HFFc6 (cell line): ENCODE measurements around the gene FRMPD3. TPM values are rescaled to one million over a fixed set of nuclear protein-coding genes. Genes with fewer than 3 reads are reported as not detected.

Experiments used
- DNase-seq: peaks from one replicate; pipeline ENCODE4 v3.0.0-alpha.2; 2018
- H3K27ac Mint-ChIP-seq: 2 replicates; pipeline ENCODE4 v1.8.0; 2020; ENCODE audit warnings: mild to moderate bottlenecking, mixed read lengths
- H3K27me3 Mint-ChIP-seq: 2 replicates; pipeline ENCODE4 v1.8.0; 2021; ENCODE audit warnings: mild to moderate bottlenecking, moderate library complexity, mixed read lengths; ENCODE audit not compliant: insufficient read depth
- H3K36me3 Mint-ChIP-seq: 2 replicates; pipeline ENCODE4 v1.8.0; 2021; ENCODE audit warnings: low read depth, mixed read lengths
- H3K4me1 Mint-ChIP-seq: 2 replicates; pipeline ENCODE4 v1.8.0; 2020; ENCODE audit warnings: low read depth, mixed read lengths
- H3K4me3 Mint-ChIP-seq: 2 replicates; pipeline ENCODE4 v1.8.0; 2020; ENCODE audit warnings: mild to moderate bottlenecking, moderate library complexity, mixed read lengths
- H3K9me3 Mint-ChIP-seq: 2 replicates; pipeline ENCODE4 v1.8.0; 2020; ENCODE audit warnings: mild to moderate bottlenecking, mixed read lengths
- total RNA-seq, 6 experiments: library from RNA; stranded (reverse); fragmentation: NEBNext Ultra II Directional; extraction: Animal tissue kit (Norgen Biotek cat#: 25700); gene quantifications; 2 replicates in 1 of 6; 3 replicates in 5 of 6; pipeline ENCODE4 v1.2.3, GENCODE V29; 2021
- TF ChIP-seq, protein P1 (sequence below): fragments of 200-600 bp; sonication (generic); IDR thresholded peaks from 2 replicates; pipeline ENCODE4 v1.5.0; 2021; ENCODE audit warnings: antibody characterized with exemption, mild to moderate bottlenecking

The FRMPD3 gene
- total RNA-seq, 6 experiments from 2014 or later, result 0.02 to 0.10 (median 0.05) TPM; not detected in 1

GRCh38 chrX:107450823-107451509 is 1.5 kb downstream of the FRMPD3 start:
- peaks cover 20% of the 10 kb centered on the region for H3K27me3 Mint-ChIP-seq
- TF ChIP-seq, protein P1, sequence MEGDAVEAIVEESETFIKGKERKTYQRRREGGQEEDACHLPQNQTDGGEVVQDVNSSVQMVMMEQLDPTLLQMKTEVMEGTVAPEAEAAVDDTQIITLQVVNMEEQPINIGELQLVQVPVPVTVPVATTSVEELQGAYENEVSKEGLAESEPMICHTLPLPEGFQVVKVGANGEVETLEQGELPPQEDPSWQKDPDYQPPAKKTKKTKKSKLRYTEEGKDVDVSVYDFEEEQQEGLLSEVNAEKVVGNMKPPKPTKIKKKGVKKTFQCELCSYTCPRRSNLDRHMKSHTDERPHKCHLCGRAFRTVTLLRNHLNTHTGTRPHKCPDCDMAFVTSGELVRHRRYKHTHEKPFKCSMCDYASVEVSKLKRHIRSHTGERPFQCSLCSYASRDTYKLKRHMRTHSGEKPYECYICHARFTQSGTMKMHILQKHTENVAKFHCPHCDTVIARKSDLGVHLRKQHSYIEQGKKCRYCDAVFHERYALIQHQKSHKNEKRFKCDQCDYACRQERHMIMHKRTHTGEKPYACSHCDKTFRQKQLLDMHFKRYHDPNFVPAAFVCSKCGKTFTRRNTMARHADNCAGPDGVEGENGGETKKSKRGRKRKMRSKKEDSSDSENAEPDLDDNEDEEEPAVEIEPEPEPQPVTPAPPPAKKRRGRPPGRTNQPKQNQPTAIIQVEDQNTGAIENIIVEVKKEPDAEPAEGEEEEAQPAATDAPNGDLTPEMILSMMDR, result no peak
- H3K9me3 Mint-ChIP-seq, result no peaks in the 10 kb centered on the region
- no peaks in the 10 kb centered on the region for H3K4me1 Mint-ChIP-seq
- H3K27ac Mint-ChIP-seq, result no peak overlapping the region
- H3K36me3 Mint-ChIP-seq, result no peaks in the 10 kb centered on the region
- DNase-seq, result no peak
- H3K4me3 Mint-ChIP-seq, result no peak overlapping the region; the same call in 1 of the 2 replicates

GRCh38 chrX:107451731-107452130 is 2.3 kb downstream of the FRMPD3 start:
- no peak for DNase-seq
- Mint-ChIP-seq H3K4me3 (no peak overlapping the region), H3K9me3 (no peaks in the 10 kb centered on the region), H3K27me3 (peaks cover 27% of the 10 kb centered on the region), H3K27ac (no peak overlapping the region), H3K36me3 (no peaks in the 10 kb centered on the region), H3K4me1 (no peaks in the 10 kb centered on the region)
- TF ChIP-seq, protein P1, result no peak

DNA sequence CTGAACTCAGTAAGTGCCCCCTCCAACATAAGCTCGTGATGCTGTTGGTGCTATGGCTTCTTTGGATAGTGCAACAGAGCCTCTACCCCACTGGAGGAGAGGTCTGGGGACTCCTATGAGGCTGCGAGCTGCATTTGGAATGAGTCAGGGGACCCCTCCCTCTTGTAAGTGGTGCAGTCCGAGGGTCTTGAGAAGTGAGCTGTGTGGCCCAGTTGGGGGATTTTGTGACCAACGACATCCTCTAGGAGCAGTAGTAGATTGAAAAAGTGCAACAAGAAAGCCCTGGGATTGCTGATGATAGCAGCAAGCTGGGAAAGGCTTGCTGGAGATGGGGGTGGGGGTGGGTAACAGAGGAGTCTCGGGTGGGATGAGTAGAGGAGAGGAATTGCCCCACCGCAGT is 3.1 kb downstream of the FRMPD3 start:
- Mint-ChIP-seq H3K36me3 (no peaks in the 10 kb centered on the region), H3K4me1 (no peaks in the 10 kb centered on the region), H3K9me3 (no peaks in the 10 kb centered on the region), H3K4me3 (no peak overlapping the region), H3K27me3 (peaks cover 27% of the 10 kb centered on the region), H3K27ac (no peak overlapping the region)
- TF ChIP-seq, protein P1, result no peak
- no peak for DNase-seq

GRCh38 chrX:107454302-107454701 is 4.8 kb downstream of the FRMPD3 start:
- H3K36me3 Mint-ChIP-seq, result no peaks in the 10 kb centered on the region
- H3K9me3 Mint-ChIP-seq, result no peaks in the 10 kb centered on the region
- no peak overlapping the region for H3K4me3 Mint-ChIP-seq
- no peak overlapping the region for H3K27ac Mint-ChIP-seq
- no peaks in the 10 kb centered on the region for H3K4me1 Mint-ChIP-seq
- H3K27me3 Mint-ChIP-seq, result peaks cover 21% of the 10 kb centered on the region; the same call in 1 of the 2 replicates
- peak; percentile 33 for DNase-seq
- TF ChIP-seq, protein P1, result no peak

DNA sequence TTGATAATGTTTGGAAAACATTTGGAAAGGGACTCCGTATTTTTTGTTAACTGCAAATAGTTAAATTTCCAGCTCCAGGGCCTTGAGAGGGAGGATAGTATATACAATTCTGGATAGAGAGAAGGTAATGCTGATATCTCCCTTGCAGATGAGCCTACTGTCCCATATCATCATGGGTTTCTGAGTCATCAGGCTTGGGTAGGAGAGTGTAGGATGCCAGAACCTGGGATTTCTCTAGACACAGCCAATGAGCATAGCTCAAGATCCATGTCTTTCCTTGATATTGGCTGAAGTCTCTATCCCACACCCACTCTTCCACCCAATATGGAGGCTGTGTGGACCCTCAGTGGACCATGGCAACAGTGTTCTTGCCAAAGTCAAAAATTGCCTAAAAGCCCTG is 7.8 kb downstream of the FRMPD3 start:
- Mint-ChIP-seq H3K4me3 (no peak overlapping the region), H3K9me3 (no peaks in the 10 kb centered on the region), H3K27me3 (peaks cover 10% of the 10 kb centered on the region; the same call in 1 of the 2 replicates), H3K36me3 (no peaks in the 10 kb centered on the region), H3K27ac (no peak overlapping the region), H3K4me1 (no peaks in the 10 kb centered on the region)
- TF ChIP-seq, protein P1, result no peak
- no peak for DNase-seq
